ENCODE data around the gene EFHD2. TPM values are rescaled to one million over a fixed set of nuclear protein-coding genes. Genes with fewer than 3 reads are reported as not detected.
"Not testable (repeated sequence)": the region's sequence is repeated elsewhere in the genome, so short reads cannot be mapped to it uniquely, and the experiment has no call there.

The EFHD2 gene
- total and polyA plus RNA-seq, 2 donors = 16.9 to 50.9 TPM

DNA sequence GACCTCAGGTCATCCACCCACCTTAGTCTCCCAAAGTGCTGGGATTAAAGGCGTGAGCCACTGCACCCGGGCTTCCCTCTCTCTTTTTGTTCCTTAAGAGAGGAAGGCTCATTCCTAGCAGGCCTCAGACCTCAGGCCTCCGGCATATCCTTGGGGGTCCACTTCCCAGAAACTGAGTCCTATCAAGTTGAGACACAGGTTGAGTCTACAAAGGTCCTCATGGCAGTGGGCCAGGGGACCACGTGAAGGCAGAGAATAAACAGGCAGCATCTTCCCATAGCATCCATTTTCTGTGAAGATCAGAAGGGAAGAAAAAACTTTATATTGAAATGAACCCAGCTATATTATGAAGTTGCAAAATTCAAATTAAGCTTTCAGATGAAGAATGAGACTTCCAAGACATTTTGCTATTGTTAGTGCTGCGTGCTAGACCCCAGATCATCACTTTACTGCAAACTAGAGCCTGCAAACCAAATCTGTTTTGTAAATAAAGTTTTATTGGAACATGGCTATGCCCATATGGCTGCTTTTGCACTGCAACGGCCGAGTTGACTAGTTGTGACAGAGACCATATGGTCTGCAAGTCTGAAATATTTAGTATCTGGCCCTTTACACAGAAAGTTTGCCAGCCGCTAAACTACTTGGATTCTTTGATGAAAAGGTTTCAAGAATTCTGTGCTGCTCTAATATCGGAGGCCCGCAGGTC lies 43.3 kb downstream of the EFHD2 start:
- Histone ChIP-seq H3K4me3 (ENCODE audit: low read depth, low read length) (no peak overlapping the region), H3K27ac (ENCODE audit: low read depth) (no peak overlapping the region), H3K36me3 (ENCODE audit: insufficient read depth) (no peaks in the 10 kb centered on the region), H3K4me1 (ENCODE audit: insufficient read depth) (no peaks in the 10 kb centered on the region)
- 54% methylated on average over 10 of the region's 10 CpGs for WGBS
- no peak for DNase-seq (ENCODE audit: extremely low spot score)

DNA sequence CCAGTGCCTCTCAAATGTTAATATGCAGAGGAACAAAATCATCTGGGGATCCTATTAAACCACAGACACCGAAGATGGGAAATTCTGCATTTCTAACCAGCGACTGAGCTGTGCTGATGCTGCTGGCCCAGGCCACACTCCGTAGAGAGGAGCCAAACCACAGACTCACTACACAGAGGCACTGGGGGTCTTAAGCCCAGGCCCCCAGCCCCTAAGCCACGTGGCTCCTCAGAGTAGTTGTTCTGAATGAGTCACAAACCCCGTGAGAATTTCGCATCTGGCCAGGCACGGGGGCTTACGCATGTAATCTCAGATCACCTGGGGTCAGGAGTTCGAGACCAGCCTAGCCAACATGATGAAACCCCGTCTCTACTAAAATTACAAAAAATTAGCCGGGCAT lies 44.0 kb downstream of the EFHD2 start:
- Histone ChIP-seq H3K27ac (ENCODE audit: low read depth) (no peak overlapping the region), H3K4me1 (ENCODE audit: insufficient read depth) (no peaks in the 10 kb centered on the region), H3K4me3 (ENCODE audit: low read depth, low read length) (no peak overlapping the region), H3K36me3 (ENCODE audit: insufficient read depth) (no peaks in the 10 kb centered on the region)
- WGBS = 64% methylated on average over 11 of the region's 11 CpGs
- DNase-seq (ENCODE audit: extremely low spot score) = no peak

DNA sequence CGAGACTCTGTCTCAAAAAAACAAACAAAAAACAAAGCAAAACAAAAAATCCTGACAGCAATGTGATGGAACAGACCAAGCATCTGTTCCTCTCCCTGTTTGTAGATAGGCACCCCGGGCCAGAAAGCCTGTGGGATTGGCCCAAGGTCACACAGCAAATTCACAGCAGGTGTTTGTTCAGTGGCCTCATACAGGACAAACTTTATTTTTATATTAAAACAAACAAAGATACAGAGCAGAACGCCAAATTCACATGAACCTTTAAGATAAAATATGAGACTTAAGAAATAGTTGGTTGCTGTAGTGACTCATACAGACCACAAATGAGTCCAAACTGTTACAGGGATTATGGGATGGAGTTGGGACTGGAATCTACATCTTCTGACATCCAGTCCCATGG lies 44.6 kb downstream of the EFHD2 start:
- Histone ChIP-seq H3K4me3 (ENCODE audit: low read depth, low read length) (no peak overlapping the region), H3K4me1 (ENCODE audit: insufficient read depth) (no peaks in the 10 kb centered on the region), H3K27ac (ENCODE audit: low read depth) (no peak overlapping the region), H3K36me3 (ENCODE audit: insufficient read depth) (no peaks in the 10 kb centered on the region)
- 70% methylated on average over 3 of the region's 3 CpGs for WGBS
- no peak for DNase-seq (ENCODE audit: extremely low spot score)

DNA sequence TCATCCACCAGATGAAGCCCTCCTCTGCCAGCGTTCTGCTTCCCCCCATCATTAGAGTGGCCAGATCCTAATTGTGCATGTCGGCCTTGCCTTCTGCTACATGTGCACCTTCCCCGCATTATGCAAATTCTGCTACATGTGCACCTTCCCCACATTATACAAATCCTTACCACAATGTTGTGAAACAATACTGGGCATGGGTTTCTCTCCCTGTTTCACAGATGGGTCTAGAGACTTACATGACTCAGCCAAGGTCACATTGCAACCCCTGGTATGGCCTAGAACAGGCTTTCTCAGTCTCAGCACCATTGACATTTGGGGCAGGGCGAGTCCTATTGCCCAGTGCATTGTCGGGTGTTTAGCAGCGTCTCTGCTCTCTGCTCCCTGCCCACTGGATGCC lies 45.8 kb downstream of the EFHD2 start:
- H3K36me3 ChIP-seq (ENCODE audit: insufficient read depth) = no peaks in the 10 kb centered on the region
- no peak overlapping the region for H3K27ac ChIP-seq (ENCODE audit: low read depth)
- H3K4me1 ChIP-seq (ENCODE audit: insufficient read depth) = peaks cover 2% of the 10 kb centered on the region
- DNase-seq (ENCODE audit: extremely low spot score) = no peak
- WGBS = 76% methylated on average over 5 of the region's 6 CpGs
- H3K4me3 ChIP-seq (ENCODE audit: low read depth, low read length) = no peak overlapping the region

DNA sequence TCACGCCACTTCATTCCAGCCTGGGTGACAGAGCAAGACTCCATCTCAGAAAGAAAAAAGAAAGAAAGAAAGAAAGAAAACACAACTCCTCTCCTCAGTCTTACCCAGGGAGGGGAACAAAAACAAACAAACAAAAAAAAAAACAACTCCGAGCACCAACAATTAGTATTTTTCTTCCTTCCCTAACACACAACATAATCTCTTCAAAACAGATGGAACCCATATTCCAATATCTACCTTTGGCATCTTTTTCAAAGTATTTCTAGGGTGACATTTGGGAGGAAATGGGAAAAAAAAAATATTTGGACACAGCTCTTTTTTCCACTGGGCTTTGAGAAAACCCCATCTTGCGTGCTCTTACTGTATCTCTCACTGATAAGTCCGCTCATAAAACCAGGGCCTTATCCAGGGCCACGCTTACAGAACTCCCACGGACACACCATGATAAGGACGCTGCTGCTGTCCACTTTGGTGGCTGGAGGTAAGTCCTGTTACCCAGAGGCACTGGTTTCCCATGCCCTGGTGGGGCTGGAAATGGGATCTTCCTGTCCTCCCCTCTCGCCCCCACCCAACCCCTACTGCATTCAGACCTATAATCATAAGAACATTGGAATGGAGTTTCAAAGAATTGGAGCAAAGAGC lies 46.7 kb downstream of the EFHD2 start, which contains the start of gene CELA2A:
CELA2A (plus strand) TSS at position 420 of the 642 bp plus-strand sequence; CDS start at position 442, 22 bp downstream.
- Histone ChIP-seq H3K4me1 (ENCODE audit: insufficient read depth) (peaks cover 2% of the 10 kb centered on the region), H3K27ac (ENCODE audit: low read depth) (no peak within 1 kb of the TSS), H3K4me3 (ENCODE audit: low read depth, low read length) (no peak within 1 kb of the TSS), H3K36me3 (ENCODE audit: insufficient read depth) (no peaks in the 10 kb centered on the region)
- no peak for DNase-seq (ENCODE audit: extremely low spot score)
- WGBS = 72% methylated on average over 8 of the region's 8 CpGs

DNA sequence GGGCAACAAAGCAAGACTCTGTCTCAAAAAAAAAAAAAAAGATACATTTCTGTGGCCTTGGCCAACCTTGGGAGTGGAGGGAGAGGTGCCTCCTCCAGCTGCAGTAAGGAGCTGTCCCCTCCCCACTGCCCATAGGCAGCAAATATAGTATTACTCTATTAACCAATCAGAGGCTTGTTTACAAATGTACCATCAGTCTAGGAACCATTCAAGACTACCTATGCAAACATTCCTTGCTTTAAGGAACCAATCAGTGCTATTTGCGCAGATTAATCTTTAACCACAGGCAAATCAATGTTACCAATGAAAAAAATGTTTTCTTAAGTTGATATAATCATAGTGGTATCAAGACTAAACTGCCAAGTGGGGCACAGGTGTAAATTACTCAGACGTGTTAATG lies 47.9 kb downstream of the EFHD2 start:
- H3K4me1 ChIP-seq (ENCODE audit: insufficient read depth) = peaks cover 2% of the 10 kb centered on the region
- H3K27ac ChIP-seq (ENCODE audit: low read depth) = no peak overlapping the region
- H3K4me3 ChIP-seq (ENCODE audit: low read depth, low read length) = no peak overlapping the region
- WGBS = 77% methylated on average over 2 of the region's 2 CpGs
- H3K36me3 ChIP-seq (ENCODE audit: insufficient read depth) = no peaks in the 10 kb centered on the region
- DNase-seq (ENCODE audit: extremely low spot score) = no peak

DNA sequence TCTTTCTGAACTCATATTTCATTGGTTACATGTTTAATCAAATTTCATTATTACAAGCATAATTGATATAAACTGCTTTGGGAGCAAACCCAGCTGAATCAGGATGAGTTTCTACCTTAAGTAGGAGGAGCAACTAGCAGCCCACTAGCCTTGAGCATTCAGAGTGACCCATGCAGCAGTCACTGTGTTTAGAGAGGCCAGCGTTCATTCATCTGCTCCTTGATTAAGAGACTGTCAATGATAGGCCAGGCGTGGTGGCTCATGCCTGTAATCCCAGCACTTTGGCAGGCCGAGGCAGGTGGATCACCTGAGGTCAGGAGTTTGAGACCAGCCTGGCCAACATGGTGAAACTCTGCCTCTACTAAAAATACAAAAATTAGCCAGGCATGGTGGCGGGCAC lies 48.7 kb downstream of the EFHD2 start:
- not testable (repeated sequence) for H3K4me3 ChIP-seq (ENCODE audit: low read depth, low read length); H3K27ac ChIP-seq (ENCODE audit: low read depth); DNase-seq (ENCODE audit: extremely low spot score); H3K36me3 ChIP-seq (ENCODE audit: insufficient read depth); H3K4me1 ChIP-seq (ENCODE audit: insufficient read depth)
- 73% methylated on average over 4 of the region's 4 CpGs for WGBS

DNA sequence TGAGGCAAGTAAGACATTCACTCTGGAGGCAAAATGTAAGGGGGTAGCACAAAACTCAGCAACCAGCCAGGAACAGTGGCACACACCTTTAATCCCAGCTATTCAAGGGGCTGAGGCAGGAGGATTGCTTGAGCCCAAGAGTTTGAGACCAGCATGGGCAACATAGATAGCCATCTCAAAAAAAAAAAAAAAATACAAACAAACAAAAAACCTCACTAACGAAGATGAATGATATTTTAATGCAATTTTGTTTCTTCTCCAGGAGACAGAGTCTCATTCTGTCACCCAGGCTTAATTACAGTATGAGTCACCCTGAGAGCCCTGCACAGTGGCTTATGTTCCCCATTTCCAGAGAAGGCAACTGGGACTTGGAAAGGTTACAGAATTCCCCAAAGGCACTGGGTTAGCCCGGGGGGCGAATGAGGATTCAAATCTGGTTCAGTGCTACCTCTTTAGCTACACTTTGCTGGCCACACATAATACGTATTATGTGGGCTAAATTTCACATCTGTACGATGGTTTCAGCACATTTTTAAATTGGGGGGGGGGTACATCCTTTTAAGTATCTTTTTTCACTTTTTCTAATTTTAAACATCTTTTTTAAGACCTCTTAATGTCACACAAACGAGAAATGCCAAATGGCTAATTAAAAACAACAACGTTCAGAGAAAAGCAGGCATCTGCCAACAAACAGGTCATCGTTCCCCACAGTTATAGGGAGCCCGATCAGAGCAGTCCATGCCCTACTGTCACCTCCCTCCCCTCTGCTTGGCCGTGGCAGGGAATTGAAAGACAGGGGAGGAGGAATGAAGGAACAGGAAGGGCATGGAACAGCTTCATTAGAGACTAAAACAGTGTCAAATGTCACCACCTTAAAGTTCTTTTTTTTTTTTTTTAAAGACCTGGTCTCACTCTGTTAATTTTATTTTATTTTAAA lies 50.4 kb downstream of the EFHD2 start:
- Histone ChIP-seq H3K4me1 (ENCODE audit: insufficient read depth) (peaks cover 2% of the 10 kb centered on the region), H3K27ac (ENCODE audit: low read depth) (no peak overlapping the region), H3K36me3 (ENCODE audit: insufficient read depth) (no peaks in the 10 kb centered on the region), H3K4me3 (ENCODE audit: low read depth, low read length) (no peak overlapping the region)
- DNase-seq (ENCODE audit: extremely low spot score) = no peak
- 59% methylated on average over 10 of the region's 10 CpGs for WGBS

DNA sequence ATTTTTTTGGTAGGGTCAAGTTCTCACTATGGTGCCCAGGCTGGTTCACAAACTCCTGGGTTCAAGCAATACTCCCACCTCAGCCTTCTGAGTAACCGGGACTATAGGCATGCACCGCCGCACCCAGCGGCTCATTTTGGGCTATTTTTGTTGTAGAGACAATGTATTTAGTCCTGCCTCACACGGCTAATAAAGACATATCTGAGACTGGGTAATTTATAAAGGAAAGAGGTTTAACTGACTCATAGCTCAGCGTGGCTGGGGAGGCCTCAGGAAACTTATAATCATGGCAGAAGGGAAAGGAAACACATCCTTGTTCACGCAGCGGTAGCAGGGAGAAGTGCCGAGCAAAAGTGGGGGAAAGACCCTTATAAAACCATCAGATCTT lies 51.0 kb downstream of the EFHD2 start:
- 90% methylated on average over 9 of the region's 9 CpGs for WGBS
- no peak overlapping the region for H3K4me3 ChIP-seq (ENCODE audit: low read depth, low read length)
- DNase-seq (ENCODE audit: extremely low spot score) = no peak
- H3K27ac ChIP-seq (ENCODE audit: low read depth) = no peak overlapping the region
- H3K4me1 ChIP-seq (ENCODE audit: insufficient read depth) = peaks cover 2% of the 10 kb centered on the region
- H3K36me3 ChIP-seq (ENCODE audit: insufficient read depth) = no peaks in the 10 kb centered on the region

DNA sequence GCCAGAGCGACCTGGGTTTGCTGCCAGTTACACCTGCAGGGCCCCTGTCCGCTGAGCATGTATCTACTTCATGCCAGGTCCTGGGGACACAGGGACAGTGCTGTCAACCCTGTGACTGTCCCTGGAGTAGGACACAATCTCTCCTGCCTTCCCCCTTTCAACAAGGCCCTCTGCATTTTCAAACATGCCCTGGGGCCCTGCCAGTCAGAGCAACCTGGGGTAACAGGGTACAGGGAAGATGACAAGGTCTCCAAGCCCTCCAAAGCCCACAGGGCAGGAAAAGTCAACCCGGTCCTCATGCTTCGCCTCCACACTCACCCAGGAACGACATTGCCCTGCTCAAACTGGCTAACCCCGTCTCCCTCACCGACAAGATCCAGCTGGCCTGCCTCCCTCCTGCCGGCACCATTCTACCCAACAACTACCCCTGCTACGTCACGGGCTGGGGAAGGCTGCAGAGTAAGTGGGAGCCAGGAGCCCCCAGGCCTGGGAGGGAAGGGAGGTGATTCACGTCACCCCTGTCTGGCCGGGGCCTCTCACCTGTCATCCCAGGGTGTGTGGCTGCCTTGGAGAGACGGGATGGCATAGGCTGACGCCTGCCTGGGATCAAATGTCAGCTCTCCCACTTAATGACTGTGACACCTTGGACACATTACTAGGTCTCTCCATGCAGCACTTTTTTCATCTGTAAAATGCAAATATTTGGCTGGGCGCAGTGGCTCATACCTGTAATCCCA lies 53.5 kb downstream of the EFHD2 start:
- not testable (repeated sequence) for H3K4me1 ChIP-seq (ENCODE audit: insufficient read depth); H3K27ac ChIP-seq (ENCODE audit: low read depth); H3K36me3 ChIP-seq (ENCODE audit: insufficient read depth); DNase-seq (ENCODE audit: extremely low spot score); H3K4me3 ChIP-seq (ENCODE audit: low read depth, low read length)
- WGBS = 68% methylated on average over 14 of the region's 15 CpGs

DNA sequence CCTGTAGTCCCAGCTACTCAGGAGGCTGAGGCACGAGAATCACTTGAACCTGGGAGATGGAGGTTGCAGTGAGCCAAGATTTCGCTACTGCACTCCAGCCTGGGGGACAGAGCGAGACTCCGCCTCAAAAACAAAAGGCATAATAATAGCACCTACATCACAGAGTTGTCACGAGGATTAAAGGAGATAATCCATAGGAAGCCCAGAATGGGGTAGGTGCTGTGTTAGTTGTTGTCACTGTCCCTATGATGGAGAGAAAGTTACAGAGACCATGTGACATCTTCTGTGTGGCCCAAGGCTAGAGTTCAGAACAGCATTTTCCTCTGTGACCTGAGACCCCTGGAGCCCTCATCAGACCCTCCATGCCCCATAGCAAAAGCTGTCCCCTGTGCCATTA lies 54.2 kb downstream of the EFHD2 start:
- WGBS = 94% methylated on average over 5 of the region's 5 CpGs
- H3K4me3 ChIP-seq (ENCODE audit: low read depth, low read length); H3K4me1 ChIP-seq (ENCODE audit: insufficient read depth); DNase-seq (ENCODE audit: extremely low spot score); H3K27ac ChIP-seq (ENCODE audit: low read depth); H3K36me3 ChIP-seq (ENCODE audit: insufficient read depth): not testable (repeated sequence)

DNA sequence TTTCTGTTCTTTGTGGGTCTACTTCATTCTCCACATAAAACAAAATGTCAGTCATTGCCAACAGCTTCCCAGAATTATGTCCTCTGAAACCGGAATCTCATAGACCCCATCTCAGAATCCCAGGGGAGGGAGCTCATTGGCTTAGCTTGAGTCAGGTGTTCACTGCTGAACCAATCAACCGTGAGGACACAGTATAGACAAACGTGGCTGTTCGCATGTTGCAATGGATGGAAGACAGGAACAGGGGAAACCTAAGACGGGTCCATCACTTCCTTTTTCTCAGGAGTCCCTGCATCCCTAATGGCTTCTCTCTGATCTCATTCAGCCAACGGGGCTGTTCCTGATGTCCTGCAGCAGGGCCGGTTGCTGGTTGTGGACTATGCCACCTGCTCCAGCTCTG lies 56.0 kb downstream of the EFHD2 start:
- Histone ChIP-seq H3K4me3 (ENCODE audit: low read depth, low read length) (no peak overlapping the region), H3K4me1 (ENCODE audit: insufficient read depth) (no peaks in the 10 kb centered on the region), H3K36me3 (ENCODE audit: insufficient read depth) (no peaks in the 10 kb centered on the region), H3K27ac (ENCODE audit: low read depth) (no peak overlapping the region)
- 77% methylated on average over 7 of the region's 7 CpGs for WGBS
- no peak for DNase-seq (ENCODE audit: extremely low spot score)

DNA sequence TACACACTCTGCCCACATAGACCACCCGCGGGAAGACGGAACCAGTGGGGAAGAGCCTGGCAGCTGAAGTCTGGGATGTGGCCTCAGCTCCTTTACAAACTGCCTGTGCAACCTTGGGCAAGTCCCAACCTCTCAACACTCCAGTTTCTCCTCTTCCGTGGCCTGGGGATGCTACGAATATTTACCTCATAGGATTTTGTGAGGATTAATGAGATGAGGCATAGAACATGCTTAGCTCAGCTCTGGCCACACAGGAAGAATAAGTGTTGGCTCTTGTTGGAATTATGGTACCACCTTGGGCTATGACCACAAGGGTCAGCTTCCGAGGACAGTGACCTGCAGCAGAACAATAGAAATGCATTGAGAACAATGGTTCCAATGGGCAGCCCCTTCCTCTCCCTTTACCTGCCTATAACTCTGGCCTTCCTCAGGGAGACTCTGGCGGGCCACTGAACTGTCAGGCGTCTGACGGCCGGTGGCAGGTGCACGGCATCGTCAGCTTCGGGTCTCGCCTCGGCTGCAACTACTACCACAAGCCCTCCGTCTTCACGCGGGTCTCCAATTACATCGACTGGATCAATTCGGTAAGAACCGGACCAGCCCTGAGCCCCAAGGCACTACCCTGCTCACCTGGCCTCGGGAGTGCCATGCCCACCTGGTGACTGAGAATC lies 57.4 kb downstream of the EFHD2 start:
- not testable (repeated sequence) for DNase-seq (ENCODE audit: extremely low spot score); H3K4me3 ChIP-seq (ENCODE audit: low read depth, low read length); H3K36me3 ChIP-seq (ENCODE audit: insufficient read depth); H3K27ac ChIP-seq (ENCODE audit: low read depth); H3K4me1 ChIP-seq (ENCODE audit: insufficient read depth)
- WGBS = 91% methylated on average over 22 of the region's 22 CpGs
